HEK293 (cell line): Measurements from ENCODE around the gene AREG.
"Not testable (repeated sequence)": the region's sequence is repeated elsewhere in the genome, so short reads cannot be mapped to it uniquely, and the experiment has no call there.

Experiments
- KLF10 ChIP-seq: fragments of 450-650 bp; IDR thresholded peaks from 2 replicates; pipeline ENCODE4 v1.5.1; 2018; ENCODE audit warnings: missing biosample characterization, mild to moderate bottlenecking, missing genetic modification characterization
- RBAK ChIP-seq: fragments of 450-650 bp; formaldehyde crosslinking; IDR thresholded peaks from 2 replicates; pipeline ENCODE4 v1.5.1; 2016; ENCODE audit warnings: missing biosample characterization, missing genetic modification characterization
- SP2 ChIP-seq: fragments of 450-650 bp; formaldehyde crosslinking; IDR thresholded peaks from 2 replicates; pipeline ENCODE4 v1.5.1; 2016; ENCODE audit warnings: missing biosample characterization, missing genetic modification characterization
- SP7 ChIP-seq: fragments of 450-650 bp; formaldehyde crosslinking; IDR thresholded peaks from 2 replicates; pipeline ENCODE4 v1.5.1; 2016; ENCODE audit warnings: missing biosample characterization, missing genetic modification characterization
- YY1 ChIP-seq: fragments of 450-650 bp; formaldehyde crosslinking; IDR thresholded peaks from 2 replicates; pipeline ENCODE4 v1.5.1; 2018; ENCODE audit warnings: missing biosample characterization, missing genetic modification characterization
- ZBTB7A ChIP-seq: fragments of 450-650 bp; formaldehyde crosslinking; IDR thresholded peaks from 2 replicates; pipeline ENCODE4 v1.5.1; 2016; ENCODE audit warnings: low read depth, missing biosample characterization, missing genetic modification characterization
- ZNF138 ChIP-seq: fragments of 450-650 bp; formaldehyde crosslinking; IDR thresholded peaks from 2 replicates; pipeline ENCODE4 v1.5.1; 2016; ENCODE audit warnings: missing biosample characterization, missing genetic modification characterization, borderline replicate concordance
- ZNF184 ChIP-seq: fragments of 450-650 bp; IDR thresholded peaks from 2 replicates; pipeline ENCODE4 v1.5.1; 2018; ENCODE audit warnings: missing biosample characterization, mild to moderate bottlenecking, missing genetic modification characterization
- ZNF19 ChIP-seq: fragments of 450-650 bp; formaldehyde crosslinking; IDR thresholded peaks from 2 replicates; pipeline ENCODE4; 2016; ENCODE audit warnings: missing biosample characterization, missing genetic modification characterization, low read depth
- ZNF239 ChIP-seq: fragments of 450-650 bp; formaldehyde crosslinking; IDR thresholded peaks from 2 replicates; pipeline ENCODE4 v1.5.1; 2016; ENCODE audit warnings: missing biosample characterization, missing genetic modification characterization
- ZNF274 ChIP-seq, 2 experiments: fragments of 200-500 bp in 1 of 2; fragments of 450-650 bp in 1 of 2; sonication (Bioruptor generic) in 1 of 2; formaldehyde crosslinking in 1 of 2; IDR thresholded peaks; 2 replicates each; pipeline versions ENCODE4 v1.5.1 to v1.6.1; 2014 to 2016; ENCODE audit warnings: borderline replicate concordance in 1 of 2, inconsistent platforms in 1 of 2, low read length in 1 of 2, missing biosample characterization in 1 of 2, missing genetic modification characterization in 1 of 2
- TF ChIP-seq, protein P1 (sequence below): fragments of 450-650 bp; formaldehyde crosslinking; IDR thresholded peaks from 2 replicates; pipeline ENCODE4 v1.5.1; 2016; ENCODE audit warnings: missing biosample characterization, missing genetic modification characterization
- TF ChIP-seq, protein P2 (sequence below): fragments of 450-650 bp; formaldehyde crosslinking; IDR thresholded peaks from 2 replicates; pipeline ENCODE4 v1.5.1; 2016; ENCODE audit warnings: missing biosample characterization, missing genetic modification characterization

DNA sequence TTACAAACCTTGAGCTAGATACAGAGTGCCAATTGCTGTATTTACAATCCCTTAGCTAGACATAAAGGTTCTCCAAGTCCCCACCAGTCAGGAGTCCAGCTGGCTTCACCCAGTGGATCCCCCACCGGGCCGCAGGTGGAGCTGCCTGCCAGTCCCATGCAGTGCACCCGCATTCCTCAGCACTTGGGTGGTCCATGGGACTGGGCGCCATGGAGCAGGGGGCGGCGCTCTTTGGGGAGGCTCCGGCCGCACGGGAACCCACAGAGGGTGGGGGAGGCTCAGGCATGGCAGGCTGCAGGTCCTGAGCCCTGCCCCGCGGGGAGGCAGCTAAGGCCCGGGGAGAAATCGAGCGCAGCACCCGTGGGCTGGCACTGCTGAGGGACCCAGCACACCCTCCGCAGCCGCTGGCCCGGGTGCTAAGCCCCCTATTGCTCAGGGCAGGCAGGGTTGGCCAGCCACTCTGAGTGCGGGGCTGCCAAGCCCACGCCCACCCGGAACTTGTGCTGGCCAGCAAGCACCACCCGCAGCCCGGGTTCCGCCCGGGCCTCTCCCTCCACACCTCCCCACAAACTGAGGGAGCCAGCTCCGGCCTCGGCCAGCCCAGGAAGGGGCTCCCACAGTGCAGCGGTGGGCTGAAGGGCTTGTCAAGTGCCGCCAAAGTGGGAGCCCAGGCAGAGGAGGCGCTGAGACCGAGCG lies 45.9 kb upstream of the AREG start:
- TF ChIP-seq KLF10; ZNF239; ZBTB7A (tag by site-specific recombination); SP7 (tag by site-specific recombination); SP2 (tag by site-specific recombination); RBAK (tag by site-specific recombination); ZNF184; ZNF274 (IDR thresholded peaks at IDR 0.05; ENCODE audit: low read length); ZNF274 (tag by site-specific recombination; IDR thresholded peaks at IDR 0.05; ENCODE audit: borderline replicate concordance); YY1 (tag by site-specific recombination); ZNF19 (tag by site-specific recombination); ZNF138: not testable (repeated sequence)
- TF ChIP-seq, protein P1, sequence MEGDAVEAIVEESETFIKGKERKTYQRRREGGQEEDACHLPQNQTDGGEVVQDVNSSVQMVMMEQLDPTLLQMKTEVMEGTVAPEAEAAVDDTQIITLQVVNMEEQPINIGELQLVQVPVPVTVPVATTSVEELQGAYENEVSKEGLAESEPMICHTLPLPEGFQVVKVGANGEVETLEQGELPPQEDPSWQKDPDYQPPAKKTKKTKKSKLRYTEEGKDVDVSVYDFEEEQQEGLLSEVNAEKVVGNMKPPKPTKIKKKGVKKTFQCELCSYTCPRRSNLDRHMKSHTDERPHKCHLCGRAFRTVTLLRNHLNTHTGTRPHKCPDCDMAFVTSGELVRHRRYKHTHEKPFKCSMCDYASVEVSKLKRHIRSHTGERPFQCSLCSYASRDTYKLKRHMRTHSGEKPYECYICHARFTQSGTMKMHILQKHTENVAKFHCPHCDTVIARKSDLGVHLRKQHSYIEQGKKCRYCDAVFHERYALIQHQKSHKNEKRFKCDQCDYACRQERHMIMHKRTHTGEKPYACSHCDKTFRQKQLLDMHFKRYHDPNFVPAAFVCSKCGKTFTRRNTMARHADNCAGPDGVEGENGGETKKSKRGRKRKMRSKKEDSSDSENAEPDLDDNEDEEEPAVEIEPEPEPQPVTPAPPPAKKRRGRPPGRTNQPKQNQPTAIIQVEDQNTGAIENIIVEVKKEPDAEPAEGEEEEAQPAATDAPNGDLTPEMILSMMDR (tag by site-specific recombination) = not testable (repeated sequence)
- TF ChIP-seq, protein P2, sequence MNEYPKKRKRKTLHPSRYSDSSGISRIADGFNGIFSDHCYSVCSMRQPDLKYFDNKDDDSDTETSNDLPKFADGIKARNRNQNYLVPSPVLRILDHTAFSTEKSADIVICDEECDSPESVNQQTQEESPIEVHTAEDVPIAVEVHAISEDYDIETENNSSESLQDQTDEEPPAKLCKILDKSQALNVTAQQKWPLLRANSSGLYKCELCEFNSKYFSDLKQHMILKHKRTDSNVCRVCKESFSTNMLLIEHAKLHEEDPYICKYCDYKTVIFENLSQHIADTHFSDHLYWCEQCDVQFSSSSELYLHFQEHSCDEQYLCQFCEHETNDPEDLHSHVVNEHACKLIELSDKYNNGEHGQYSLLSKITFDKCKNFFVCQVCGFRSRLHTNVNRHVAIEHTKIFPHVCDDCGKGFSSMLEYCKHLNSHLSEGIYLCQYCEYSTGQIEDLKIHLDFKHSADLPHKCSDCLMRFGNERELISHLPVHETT (tag by site-specific recombination) = not testable (repeated sequence)
